GM21360 (cell line): Measurements from ENCODE around the gene CATSPER3.

Experiments used
- ATAC-seq: cut with Tn5 transposase; IDR thresholded peaks from one replicate; pipeline ENCODE4 v1.9.1; 2021; ENCODE audit warnings: mild to moderate bottlenecking, moderate library complexity; ENCODE audit not compliant: unreplicated experiment

The CATSPER3 gene

GRCh38 chr5:134967607-134968006 is at the start of gene CATSPER3:
CATSPER3 (plus strand) TSS chr5:134967907; CDS start chr5:134967992, 85 bp downstream.
- ATAC-seq: no peak

GRCh38 chr5:134918861-134919260 is 48.8 kb upstream of the CATSPER3 start:
- no peak for ATAC-seq

- ATAC-seq: no peak
Observed at GRCh38 chr5:134920848-134921575, 46.7 kb upstream of the CATSPER3 start.

GRCh38 chr5:134932508-134932907 is 35.2 kb upstream of the CATSPER3 start:
- ATAC-seq: no peak

- ATAC-seq: no peak
Observed at GRCh38 chr5:134934202-134934601, 33.5 kb upstream of the CATSPER3 start.

- no peak for ATAC-seq
Observed at GRCh38 chr5:134935711-134936602, 31.8 kb upstream of the CATSPER3 start.

- ATAC-seq: no peak
Observed at GRCh38 chr5:134937526-134937925, 30.2 kb upstream of the CATSPER3 start.

- ATAC-seq: no peak
Observed at GRCh38 chr5:134938030-134938429, 29.7 kb upstream of the CATSPER3 start.

GRCh38 chr5:134939500-134939899 is 28.2 kb upstream of the CATSPER3 start:
- ATAC-seq: no peak

- ATAC-seq: no peak
Observed at GRCh38 chr5:134943547-134943946, 24.2 kb upstream of the CATSPER3 start.

GRCh38 chr5:134944630-134945029 is 23.1 kb upstream of the CATSPER3 start:
- no peak for ATAC-seq

- ATAC-seq: no peak
Observed at GRCh38 chr5:134945041-134945440, 22.7 kb upstream of the CATSPER3 start.

GRCh38 chr5:134948911-134949310 is 18.8 kb upstream of the CATSPER3 start:
- no peak for ATAC-seq

GRCh38 chr5:134949316-134949715 is 18.4 kb upstream of the CATSPER3 start:
- no peak for ATAC-seq

GRCh38 chr5:134957920-134958608 is 9.6 kb upstream of the CATSPER3 start:
- ATAC-seq: no peak

- no peak for ATAC-seq
Observed at GRCh38 chr5:134958755-134959154, 9.0 kb upstream of the CATSPER3 start.

- ATAC-seq: no peak
Observed at GRCh38 chr5:134963098-134963497, 4.6 kb upstream of the CATSPER3 start.

GRCh38 chr5:134964359-134965270 is 3.1 kb upstream of the CATSPER3 start:
- ATAC-seq: no peak

- ATAC-seq: no peak
Observed at GRCh38 chr5:134965271-134965825, 2.4 kb upstream of the CATSPER3 start.

GRCh38 chr5:134968055-134968454 is 348 bp downstream of the CATSPER3 start:
- ATAC-seq: no peak
